Stimulated activated CD4-positive, alpha-beta T cell treated with anti-CD3 and anti-CD28 coated beads, Interleukin-12 subunit alpha, Interleukin-12 subunit beta, amount 100 ng/mL, for 48 hours (primary cell): ENCODE data around the gene HNRNPC.
"Not testable (repeated sequence)": the region's sequence is repeated elsewhere in the genome, so short reads cannot be mapped to it uniquely, and the experiment has no call there.

Experiments
- DNase-seq, 3 donors: peaks; one replicate each; pipeline ENCODE4 v3.0.0-alpha.2; 2020; ENCODE audit warnings: low read depth in 2 of 3, low spot score in 1 of 3

The HNRNPC gene

GRCh38 chr14:21213652-21214051 lies 55.6 kb downstream of the HNRNPC start:
- DNase-seq: no peak

DNA sequence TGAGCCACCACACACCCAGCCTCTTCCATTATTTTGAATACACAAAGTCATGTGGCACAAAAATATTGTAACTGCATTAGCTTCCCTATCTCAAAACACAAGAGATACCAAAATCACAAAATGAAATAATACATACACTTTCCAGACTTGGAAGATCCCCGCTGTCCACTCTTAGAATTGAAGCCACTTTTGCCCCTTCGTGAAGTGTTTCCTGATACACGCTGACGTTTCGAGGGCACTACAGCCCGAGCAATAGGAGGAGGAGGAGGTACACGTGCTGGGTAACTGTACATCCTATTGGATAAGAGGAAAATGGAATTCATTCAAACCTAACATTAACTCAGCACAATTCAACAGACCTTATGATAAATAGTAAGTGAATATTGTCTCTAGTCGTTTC lies 56.4 kb downstream of the HNRNPC start:
- not testable (repeated sequence) for DNase-seq

- DNase-seq: no peak
Measured at GRCh38 chr14:21211509-21211908, 57.7 kb downstream of the HNRNPC start.

- no peak for DNase-seq
Measured at GRCh38 chr14:21210023-21210422, 59.2 kb downstream of the HNRNPC start.

DNA sequence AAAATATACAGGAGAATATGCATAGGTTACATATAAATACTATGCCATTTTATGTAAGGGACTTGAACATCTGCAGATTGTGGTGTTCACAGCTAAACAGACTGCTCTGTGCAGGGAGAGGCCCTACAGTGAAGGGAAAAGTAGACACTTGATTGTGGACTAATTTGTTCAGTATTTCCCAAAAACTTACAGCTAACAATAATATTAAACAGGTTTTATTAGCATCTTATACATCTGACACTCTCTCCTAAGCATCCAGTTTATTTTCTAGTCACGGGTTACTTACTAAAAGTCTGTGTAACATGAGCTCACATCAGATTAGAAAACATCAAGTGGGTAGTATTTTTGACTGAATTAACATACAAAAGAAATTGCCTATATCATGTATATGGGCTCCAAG lies 60.1 kb downstream of the HNRNPC start:
- no peak for DNase-seq

GRCh38 chr14:21208554-21208953 lies 60.7 kb downstream of the HNRNPC start:
- DNase-seq: no peak

GRCh38 chr14:21206753-21207684 lies 62.2 kb downstream of the HNRNPC start:
- no peak for DNase-seq

GRCh38 chr14:21205678-21206581 lies 63.3 kb downstream of the HNRNPC start:
- DNase-seq: no peak

DNA sequence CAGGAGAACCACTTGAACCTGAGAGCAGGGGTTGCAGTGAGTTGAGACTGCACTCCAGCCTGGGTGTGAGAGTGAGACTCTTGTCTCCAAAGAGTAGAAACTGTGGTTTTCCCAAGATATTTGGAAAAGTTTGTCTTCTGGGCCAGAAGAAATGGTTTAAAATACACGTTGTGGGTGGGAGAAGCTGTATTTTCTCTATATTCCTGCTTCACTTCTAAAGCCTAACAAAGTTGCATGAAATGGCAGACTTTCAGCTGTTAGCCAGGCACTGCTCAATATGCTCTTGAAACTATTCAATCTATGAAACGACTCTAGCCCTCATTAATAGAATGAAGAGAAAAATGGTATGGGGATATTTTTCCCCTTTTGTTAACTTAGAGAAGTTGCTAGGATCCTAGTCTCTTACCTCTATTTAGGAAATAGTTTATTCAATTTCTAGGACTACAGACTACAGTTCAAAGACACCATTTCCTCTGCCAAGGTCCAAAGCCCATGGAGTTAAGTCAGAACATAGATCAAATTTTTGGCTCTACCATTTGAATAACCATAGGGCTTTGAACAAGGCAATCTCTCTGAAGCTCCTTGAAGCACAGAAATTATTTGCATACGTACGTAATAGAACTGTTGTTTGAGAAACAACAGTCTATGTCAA lies 64.1 kb downstream of the HNRNPC start:
- no peak for DNase-seq

GRCh38 chr14:21204167-21205025 lies 64.8 kb downstream of the HNRNPC start:
- no peak for DNase-seq

- no peak for DNase-seq
Measured at GRCh38 chr14:21203470-21204166, 65.6 kb downstream of the HNRNPC start.

- DNase-seq: no peak
Measured at GRCh38 chr14:21202463-21203358, 66.5 kb downstream of the HNRNPC start.

GRCh38 chr14:21201732-21202462 lies 67.3 kb downstream of the HNRNPC start:
- no peak for DNase-seq

DNA sequence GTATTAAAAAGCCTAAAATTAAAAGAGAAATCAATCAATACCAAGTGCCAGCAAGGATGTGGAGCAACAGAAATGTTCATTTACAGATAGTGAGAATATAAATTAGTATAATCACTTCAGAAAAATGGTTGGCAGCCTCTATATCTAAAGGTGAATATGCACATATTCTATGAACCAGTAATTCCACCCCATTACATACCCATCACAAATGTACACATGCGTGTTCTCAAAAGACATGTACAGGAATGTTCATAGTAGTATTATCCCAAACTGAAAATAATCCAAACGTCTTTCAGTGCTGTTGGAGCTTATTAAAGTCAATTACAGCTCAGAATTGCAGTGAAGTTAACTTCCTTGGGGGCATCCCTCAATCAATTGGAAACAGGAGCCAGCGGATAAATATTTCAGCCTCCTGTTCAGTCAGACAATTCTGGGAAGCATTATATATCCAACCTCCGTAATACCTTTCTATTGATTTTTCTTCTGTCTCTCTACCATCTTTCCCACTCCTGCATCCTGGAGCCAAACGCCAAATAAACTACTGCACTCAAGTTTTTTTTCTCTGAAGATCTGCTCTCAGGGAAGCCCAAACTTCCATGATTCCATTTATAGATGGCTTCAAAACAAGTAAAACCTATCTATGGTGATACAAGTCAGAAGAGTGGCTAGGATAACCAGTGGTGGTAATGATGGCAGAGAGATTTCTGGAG lies 68.3 kb downstream of the HNRNPC start:
- no peak for DNase-seq

GRCh38 chr14:21199611-21200560 lies 69.4 kb downstream of the HNRNPC start:
- no peak for DNase-seq

DNA sequence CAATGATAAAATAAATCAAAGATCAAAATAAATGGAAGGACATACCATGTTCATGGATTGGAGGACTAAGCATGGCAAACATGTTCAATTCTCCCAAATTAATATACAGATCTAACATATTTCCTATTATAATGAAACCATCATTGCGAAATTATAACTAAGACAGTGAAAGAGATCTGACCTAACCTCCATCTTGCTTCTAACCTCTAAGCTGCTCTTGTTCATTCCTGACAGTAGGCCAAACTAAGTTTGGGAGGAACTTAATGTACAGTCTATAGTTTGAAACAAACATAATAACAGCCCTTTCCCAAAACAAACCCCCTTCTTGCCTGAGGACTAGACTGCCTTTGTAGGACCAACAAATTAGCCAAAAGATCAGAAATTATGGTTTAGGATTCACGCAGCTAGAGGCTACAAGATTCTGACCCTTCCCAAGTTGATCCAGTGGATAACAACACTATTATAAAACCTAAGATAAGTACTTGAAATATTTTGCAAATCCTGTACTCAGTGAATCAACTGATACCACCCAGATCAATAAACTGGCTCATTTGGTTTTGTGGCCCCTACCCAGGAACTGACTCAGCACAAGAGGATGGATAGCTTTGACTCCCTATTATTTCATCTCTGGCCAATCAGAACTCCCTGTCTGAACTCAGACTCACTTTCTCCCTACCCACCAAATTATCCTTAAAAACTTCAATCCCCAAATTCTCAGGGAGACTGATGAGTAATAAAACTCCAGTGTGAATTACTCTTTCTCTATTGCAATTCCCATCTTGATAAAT lies 71.6 kb downstream of the HNRNPC start:
- no peak for DNase-seq
